Suppressor macrophage treated with lipopolysaccharide for 1 hour (primary cell): ENCODE results near the gene ADGRD1.

ENCODE experiments used
- DNase-seq, 3 donors: peaks; one replicate each; pipeline ENCODE4 v3.0.0-alpha.2; 2020 to 2022

Gene ADGRD1

DNA sequence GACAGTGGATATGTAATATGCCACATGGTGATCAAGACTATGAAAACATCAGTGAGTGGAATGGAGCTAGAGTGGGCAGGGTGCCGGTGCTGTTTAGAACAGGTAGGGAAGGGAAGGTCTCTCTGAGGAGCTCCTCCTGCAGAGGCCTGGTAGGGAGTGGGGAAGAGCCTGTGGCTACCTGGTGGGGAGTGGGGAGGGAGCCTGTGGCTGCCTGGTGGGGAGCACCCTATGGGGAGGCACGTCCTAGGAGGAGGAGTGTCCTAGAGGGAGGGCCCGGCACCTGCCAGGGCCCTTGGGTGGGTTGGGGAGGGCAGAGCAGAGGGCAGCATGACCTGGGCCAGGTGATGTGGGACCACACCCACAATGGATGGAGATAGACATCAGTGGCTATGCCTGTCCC lies 122.6 kb downstream of the ADGRD1 start:
- no peak for DNase-seq

- DNase-seq = no peak
Measured at GRCh38 chr12:131076791-131077747, 123.4 kb downstream of the ADGRD1 start.

GRCh38 chr12:131077931-131078391 lies 124.3 kb downstream of the ADGRD1 start:
- DNase-seq = no peak

DNA sequence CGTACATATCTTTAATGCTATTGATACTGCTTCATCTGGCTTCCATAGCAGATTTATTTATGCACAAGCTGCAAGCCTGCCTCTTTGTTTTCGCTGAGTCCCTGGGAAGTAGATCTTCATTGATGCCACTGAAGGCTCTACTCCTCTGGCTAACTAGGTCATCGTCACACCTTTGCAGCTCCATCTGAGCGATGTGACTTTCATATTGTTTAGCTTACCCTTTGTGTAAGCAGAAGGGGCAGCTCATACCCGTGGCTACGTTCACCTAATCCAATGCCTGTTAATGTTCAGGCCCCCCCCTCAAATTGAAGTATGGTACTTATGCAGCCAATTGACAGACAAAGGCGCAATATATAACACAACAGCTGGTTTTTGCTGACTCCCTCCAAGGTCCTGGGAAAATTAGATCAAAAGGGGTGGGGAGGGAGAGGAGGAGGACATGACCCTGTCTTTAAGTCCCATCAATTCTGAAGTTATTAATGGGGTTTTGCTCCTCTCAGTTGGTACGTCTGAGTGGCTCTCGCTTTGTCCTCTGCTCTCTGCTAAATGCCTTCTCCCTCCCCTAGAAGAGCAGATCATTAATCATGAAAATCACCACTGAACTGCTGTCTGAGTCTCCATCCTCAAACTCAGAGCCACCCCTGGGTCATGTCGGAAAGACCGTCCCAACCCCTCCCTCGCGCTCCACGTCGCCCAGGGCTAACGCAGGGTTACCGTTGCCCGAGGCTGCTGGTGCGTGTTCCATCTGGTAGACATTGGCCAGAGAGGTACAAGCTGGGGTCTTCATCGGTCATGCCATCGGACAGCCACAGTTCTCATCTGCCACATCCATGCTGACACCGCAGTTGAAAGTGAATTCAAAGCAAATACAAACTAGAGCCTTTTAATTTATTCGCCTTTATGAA lies 128.8 kb downstream of the ADGRD1 start:
- no peak for DNase-seq

DNA sequence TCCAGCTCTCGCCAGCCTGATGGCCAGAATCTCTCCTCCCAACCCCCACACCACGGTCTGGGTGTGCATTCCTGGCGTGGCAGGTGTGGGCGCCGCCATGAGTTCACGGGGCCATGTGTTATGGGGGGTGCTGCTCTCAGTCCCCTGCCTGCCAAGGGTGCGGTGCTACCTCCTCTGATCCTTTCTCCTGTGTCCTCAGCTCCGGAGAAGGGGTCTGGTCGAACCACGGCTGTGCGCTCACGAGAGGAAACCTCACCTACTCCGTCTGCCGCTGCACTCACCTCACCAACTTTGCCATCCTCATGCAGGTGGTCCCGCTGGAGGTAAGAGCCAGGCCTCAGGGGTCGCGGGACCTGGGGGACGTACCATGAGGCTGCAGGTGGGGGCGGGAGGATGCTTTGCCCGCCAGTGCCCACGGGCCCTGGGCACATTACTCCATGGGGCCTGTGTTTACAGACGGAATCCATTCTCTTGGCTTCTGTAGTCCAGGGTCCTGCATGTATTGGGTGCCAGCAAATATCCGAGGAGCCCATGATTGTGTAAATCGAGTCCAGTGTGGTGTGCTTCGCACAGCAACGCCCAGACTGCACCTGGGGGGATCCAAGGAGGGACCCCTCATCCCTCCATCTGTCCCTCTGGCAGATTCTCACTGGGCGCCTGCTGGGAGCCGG lies 130.8 kb downstream of the ADGRD1 start:
- DNase-seq = no peak

DNA sequence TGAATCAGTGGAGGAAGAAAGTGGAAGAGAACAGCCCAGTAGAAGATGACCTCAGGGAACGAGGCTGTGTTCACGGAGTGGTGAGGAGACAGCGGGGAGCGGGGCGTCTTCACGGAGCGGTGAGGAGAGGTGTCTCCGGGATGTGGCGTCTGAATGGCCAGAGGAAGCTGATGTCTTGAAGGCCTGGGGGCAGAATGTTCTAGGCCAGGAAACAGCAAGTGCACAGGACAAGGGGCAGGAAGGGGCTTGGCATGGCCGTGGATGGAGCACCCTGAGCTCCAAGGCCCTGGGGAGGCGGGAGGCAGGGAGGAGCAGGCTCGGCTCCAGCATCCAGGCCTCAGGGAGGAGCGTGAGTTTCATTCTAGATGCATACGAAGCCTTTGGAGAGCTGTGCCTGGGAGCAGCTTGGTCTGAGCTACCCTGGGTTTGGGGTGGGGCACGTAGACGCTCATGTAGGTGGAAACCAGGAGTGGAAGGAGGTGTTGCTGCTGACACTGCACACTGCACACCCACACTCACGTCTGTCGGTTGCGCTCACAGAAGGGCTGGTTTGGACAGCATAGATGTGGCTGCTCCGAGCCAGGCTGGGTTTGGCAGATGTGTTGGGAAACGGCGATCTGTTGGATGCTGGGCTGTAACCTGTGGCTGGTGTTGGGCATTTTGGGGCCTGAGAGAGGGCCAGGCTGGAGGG lies 131.6 kb downstream of the ADGRD1 start:
- DNase-seq = no peak

DNA sequence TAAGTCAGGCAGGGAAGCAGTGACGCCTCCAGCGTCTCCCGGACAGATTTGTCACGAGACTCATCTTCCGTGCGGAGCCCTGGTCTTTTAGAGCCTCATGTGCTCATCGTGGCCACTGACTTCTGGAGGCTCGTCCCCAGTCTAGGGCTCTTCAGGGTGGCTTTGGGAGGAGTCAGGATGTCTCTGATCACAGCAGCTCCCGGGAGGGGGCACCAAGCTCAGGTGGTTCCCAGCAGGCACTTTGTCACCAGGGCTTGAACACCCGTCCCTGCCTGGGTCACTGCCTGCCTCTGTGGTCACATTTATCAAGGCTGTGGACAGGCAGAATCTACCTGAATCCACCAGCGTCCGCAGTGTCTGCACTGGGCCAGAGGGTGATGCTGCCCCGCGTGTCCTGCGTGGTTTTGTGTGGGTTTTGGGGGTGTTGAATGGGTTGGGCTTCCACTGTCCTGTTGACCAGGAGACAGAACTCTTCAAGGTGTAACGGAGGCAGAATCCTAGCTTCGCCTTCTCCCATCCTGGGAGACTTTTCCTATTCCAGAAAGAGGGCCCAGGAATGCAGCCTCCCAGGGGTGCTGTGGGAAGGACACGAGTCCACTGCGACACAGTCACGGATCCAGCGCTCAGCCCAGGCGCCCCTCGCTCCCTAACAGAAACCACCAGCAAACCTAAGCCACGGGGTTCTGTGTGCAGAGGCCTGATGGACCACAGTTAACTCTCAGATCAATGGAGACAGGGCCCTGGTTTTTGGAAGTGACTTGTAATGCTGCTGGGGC lies 132.3 kb downstream of the ADGRD1 start:
- DNase-seq = no peak

DNA sequence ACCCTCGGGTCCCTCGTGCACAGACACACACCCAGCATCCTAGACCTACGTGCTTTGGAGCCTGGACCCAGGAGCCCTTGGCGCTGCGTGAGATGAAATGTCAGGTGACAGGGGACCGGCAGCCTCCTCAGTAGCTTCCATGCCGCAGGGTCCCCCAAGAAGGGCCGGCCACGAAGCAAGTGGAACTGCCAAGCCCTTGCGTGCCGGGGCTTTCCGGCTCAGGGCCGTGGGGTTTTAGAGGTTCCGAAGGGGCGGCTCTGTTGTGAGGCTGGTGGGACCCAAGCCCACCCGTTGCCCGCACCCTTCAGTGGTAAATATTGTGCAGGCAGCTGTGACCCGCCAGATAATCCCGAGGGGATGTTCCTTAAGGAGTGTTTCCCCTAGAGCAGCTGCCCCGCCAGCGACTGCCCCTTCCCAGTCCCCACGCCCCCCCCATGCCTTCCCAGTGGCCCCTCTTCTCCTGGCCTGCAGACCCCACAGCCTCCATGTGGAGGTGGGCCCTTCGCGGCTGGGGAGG lies 133.7 kb downstream of the ADGRD1 start:
- DNase-seq = no peak

- DNase-seq = no peak
Measured at GRCh38 chr12:131087991-131088700, 134.4 kb downstream of the ADGRD1 start.

DNA sequence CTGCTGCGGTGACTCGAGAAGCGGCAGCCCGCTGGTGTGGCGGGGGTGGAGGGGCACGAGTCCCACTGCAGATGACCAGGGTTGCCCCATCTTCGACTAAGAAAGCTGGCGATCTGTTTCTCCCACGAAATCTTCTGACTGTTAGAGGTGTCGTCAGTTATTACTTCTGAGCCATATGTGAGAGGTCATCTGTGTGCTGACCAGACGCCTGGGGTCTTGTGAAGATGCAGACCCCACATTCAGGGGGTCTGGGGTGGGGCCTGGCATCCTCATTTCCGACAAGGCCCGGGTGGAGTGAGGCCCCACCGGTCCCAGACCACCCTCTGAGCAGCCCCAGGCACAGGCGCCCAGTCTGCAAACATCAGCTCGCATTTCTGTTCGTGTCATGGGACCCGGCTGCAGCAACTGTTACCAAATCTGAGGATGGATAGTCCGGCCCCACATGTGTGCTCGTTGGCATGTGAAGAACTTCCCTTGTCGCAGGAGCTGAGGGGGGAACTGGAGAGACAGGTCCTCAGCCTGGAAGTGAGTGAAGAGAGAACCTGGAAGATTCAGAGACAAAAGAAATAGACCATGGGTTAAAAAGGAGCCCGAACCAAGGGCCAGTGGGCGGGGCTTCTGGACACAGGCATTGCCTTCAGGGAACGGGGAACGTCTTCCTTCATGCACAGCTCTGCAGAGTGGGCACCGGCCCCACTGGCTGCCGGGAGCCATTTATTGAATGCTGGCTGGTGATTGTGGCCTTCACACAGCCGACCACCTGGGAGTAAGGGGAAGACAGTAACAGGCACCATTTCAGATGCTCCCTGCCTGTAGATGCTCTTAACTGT lies 135.2 kb downstream of the ADGRD1 start:
- no peak for DNase-seq

GRCh38 chr12:131089531-131090273 lies 136.0 kb downstream of the ADGRD1 start:
- no peak for DNase-seq

DNA sequence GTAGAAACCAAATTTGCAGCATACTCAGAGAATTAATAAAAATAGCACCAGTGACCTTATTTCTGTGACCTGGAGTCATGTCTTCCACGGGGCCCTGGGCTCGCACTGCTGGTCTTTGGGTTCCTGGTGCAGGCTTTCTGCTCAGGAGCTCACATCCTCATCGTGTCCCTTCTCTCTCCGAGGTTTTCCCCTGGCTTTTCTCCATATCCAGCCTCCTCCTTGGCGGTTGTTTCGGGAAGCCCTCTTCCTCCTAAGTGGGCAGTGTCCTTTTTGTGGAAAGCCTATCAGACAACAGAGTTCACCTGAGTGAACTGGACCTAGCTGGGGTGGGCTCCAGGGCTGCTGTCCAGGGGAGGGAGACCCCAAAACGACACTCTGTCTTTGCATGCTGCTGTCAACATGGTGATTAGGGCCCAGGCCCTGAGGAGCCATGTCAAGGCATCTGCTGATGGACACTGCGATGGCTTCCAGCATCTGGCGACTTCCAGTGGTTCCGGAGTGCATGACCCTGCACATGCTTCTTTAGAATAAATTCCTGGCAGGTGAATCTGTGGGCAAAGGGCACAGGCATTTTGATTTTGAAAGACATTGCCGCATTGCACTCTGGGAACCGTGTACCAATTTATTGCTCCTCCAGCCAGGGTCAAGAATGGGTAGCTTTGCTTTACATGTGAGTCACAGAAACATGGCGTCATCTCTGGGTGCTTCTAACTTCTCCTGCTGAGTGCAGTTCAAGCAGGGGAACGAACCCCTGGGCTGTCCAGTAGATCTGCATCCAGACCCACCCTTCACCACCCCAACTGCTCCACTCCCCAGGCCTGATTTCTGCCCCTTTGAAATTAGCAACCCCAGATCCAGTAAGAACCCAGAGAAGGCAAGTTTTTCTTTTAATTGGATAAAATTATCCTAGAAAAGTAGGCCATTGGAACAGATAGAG lies 136.8 kb downstream of the ADGRD1 start:
- peak; percentile 17 to 42 (median 33) for DNase-seq

- DNase-seq = peak; percentile 65 to 80 (median 73)
Measured at GRCh38 chr12:131091413-131091975, 137.8 kb downstream of the ADGRD1 start.

GRCh38 chr12:131091976-131092691 lies 138.4 kb downstream of the ADGRD1 start:
- no peak for DNase-seq

DNA sequence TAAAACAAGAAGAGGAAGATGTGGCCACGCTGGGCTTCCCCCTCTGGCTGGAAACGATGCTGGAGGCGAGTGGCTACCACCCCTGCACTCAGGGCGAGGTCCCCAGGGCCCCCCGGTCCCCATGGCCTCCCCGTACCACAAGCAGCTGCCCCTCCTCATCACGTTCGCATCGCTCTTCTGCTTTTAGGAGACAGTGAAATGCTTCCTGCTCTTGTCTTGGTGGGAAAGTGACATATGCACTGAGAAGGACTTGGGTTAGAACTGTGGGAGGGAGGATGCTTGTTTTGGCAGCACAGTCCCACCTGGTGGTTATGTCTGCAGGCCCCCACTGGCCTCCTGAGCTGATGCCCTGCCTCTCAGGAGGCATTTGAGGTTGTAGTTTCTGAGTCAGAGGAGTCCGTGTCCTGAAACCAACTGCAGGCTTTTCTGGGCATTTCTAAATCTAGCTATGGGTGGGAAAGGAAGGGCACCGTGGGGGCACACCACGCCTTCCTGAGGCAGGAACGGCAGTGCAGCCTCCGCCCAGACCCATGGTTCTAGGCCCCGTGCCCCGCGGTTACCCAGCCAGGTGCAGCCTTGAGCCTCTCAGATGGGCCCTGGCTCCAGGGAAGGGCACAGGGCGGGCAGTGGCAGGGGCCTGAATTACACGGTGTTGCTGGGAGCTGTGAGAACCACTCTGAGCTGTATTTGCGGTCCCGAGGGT lies 139.3 kb downstream of the ADGRD1 start:
- peak; percentile 55 to 62 (median 59) for DNase-seq

- no peak for DNase-seq
Measured at GRCh38 chr12:131093604-131093955, 139.9 kb downstream of the ADGRD1 start.
